PC-3 (cell line): ENCODE results near the gene GPC3. TPM values are rescaled to one million over a fixed set of nuclear protein-coding genes. Genes with fewer than 3 reads are reported as not detected.

Experiments
- ATAC-seq: fragments of 200-7000 bp; cut with Tn5 transposase; 2 replicates; pipeline ENCODE4 v1.9.1; 2020; ENCODE audit warnings: mild to moderate bottlenecking, moderate library complexity
- BruUV-seq: library from RNA; stranded (reverse); fragments of 400-500 nt; replicated peaks from 2 replicates; lab custom pipeline; 2021; lab: Mats Ljungman, UMichigan
- CTCF ChIA-PET: fragments of 300-600 bp; sonication (Branson Sonifier 250); formaldehyde crosslinking; loops from one replicate; lab custom pipeline; 2022; ENCODE audit warnings: antibody characterized with exemption; lab: Charles Lee
- POLR2A ChIA-PET: fragments of 300-600 bp; sonication (Branson Sonifier 250); formaldehyde crosslinking; loops from one replicate; lab custom pipeline; 2022; ENCODE audit warnings: antibody characterized with exemption; ENCODE audit not compliant: unreplicated experiment; lab: Charles Lee
- DNase-seq: peaks from one replicate; pipeline ENCODE4 v3.0.0-alpha.2; 2015
- H2AFZ ChIP-seq: fragments of 300-600 bp; sonication (generic); 2 replicates; pipeline ENCODE4 v1.6.0; 2016; ENCODE audit warnings: antibody characterized with exemption, low read length
- H3F3A ChIP-seq: fragments of 300-600 bp; sonication (generic); one replicate; pipeline ENCODE4 v1.6.0; 2017; ENCODE audit warnings: antibody characterized with exemption, low read length, control low read depth, mild to moderate bottlenecking; ENCODE audit not compliant: unreplicated experiment
- H3K27ac ChIP-seq: fragments of 300-600 bp; sonication (generic); 2 replicates; pipeline ENCODE4 v1.5.1; 2016; ENCODE audit warnings: mild to moderate bottlenecking, low read length
- H3K27me3 ChIP-seq: fragments of 300-600 bp; sonication (generic); 2 replicates; pipeline ENCODE4 v1.6.1; 2016; ENCODE audit warnings: low read length, mixed read lengths
- H3K36me3 ChIP-seq: fragments of 300-600 bp; sonication (generic); 2 replicates; pipeline ENCODE4 v1.6.1; 2016; ENCODE audit warnings: low read depth, mixed run types, low read length, mixed read lengths
- H3K4me1 ChIP-seq: fragments of 300-600 bp; sonication (generic); 2 replicates; pipeline ENCODE4 v1.5.1; 2016; ENCODE audit warnings: low read length; ENCODE audit not compliant: insufficient read depth
- H3K4me2 ChIP-seq: fragments of 300-600 bp; sonication (generic); 2 replicates; pipeline ENCODE4 v1.6.0; 2016; ENCODE audit warnings: low read length
- H3K4me3 ChIP-seq: fragments of 300-600 bp; sonication (generic); 2 replicates; pipeline ENCODE4 v1.5.1; 2016; ENCODE audit warnings: mild to moderate bottlenecking, low read length, mixed read lengths
- H3K79me2 ChIP-seq: fragments of 300-600 bp; sonication (generic); 2 replicates; pipeline ENCODE4 v1.6.1; 2017; ENCODE audit warnings: low read length, mixed read lengths
- H3K9ac ChIP-seq: fragments of 300-600 bp; sonication (generic); 2 replicates; pipeline ENCODE4 v1.6.0; 2016; ENCODE audit warnings: mild to moderate bottlenecking, low read length
- H3K9me2 ChIP-seq: fragments of 300-600 bp; sonication (generic); replicated peaks from 2 replicates; pipeline ENCODE4 v1.6.1; 2016; ENCODE audit warnings: mixed run types, low read length, mixed read lengths
- H3K9me3 ChIP-seq: fragments of 300-600 bp; sonication (generic); 2 replicates; pipeline ENCODE4 v1.6.1; 2016; ENCODE audit warnings: low read length, mixed read lengths
- H4K20me1 ChIP-seq: fragments of 300-600 bp; sonication (generic); 2 replicates; pipeline ENCODE4 v1.6.1; 2016; ENCODE audit warnings: low read length, mixed read lengths
- CTCF ChIP-seq: fragments of 300-600 bp; sonication (generic); conservative IDR thresholded peaks from 2 replicates; pipeline ENCODE4 v1.5.1; 2017; ENCODE audit warnings: antibody characterized with exemption, low read depth, mild to moderate bottlenecking, low read length
- EZH2 ChIP-seq: fragments of 300-600 bp; sonication (generic); IDR thresholded peaks from one replicate; pipeline ENCODE4 v1.6.1; 2017; ENCODE audit warnings: antibody characterized with exemption, mild to moderate bottlenecking, low read length; ENCODE audit not compliant: unreplicated experiment
- EZH2phosphoT487 ChIP-seq: fragments of 300-600 bp; sonication (generic); IDR thresholded peaks from 2 replicates; pipeline ENCODE4 v1.6.1; 2018; ENCODE audit warnings: mild to moderate bottlenecking, antibody characterized with exemption, low read length, borderline replicate concordance
- intact Hi-C: fragments of 100-400 bp; cut with micrococcal nuclease; formaldehyde crosslinking; loops from 2 replicates; pipeline ENCODE4 v1.9.0; 2023
- total RNA-seq: library from RNA; depleted of rRNA; stranded (reverse); fragments of >200 nt; gene quantifications from 2 replicates; pipeline ENCODE4 v1.2.3, GENCODE V29; 2014

The GPC3 gene
- total RNA-seq, 1 experiment from 2014 or later = not detected

- peaks cover 21% of the 10 kb centered on the region for H3K27me3 ChIP-seq
- no peak for ATAC-seq
- H3K79me2 ChIP-seq = no peaks in the 10 kb centered on the region
- no peaks in the 10 kb centered on the region for H3K4me1 ChIP-seq
- H3K9me3 ChIP-seq = no peaks in the 10 kb centered on the region
- TF ChIP-seq CTCF (no peak), EZH2 (no peak), EZH2phosphoT487 (no peak)
- no peak overlapping the region for H2AFZ ChIP-seq
- no peaks in the 10 kb centered on the region for H3K9me2 ChIP-seq
- BruUV-seq = no TSS peak
- H3F3A ChIP-seq = no peaks in the 10 kb centered on the region
- no peak overlapping the region for H3K9ac ChIP-seq
- H3K36me3 ChIP-seq = no peaks in the 10 kb centered on the region
- H3K4me3 ChIP-seq = no peak overlapping the region
- ChIA-PET POLR2A (no interaction called here), CTCF (no interaction called here)
- H3K4me2 ChIP-seq = no peak overlapping the region
- intact Hi-C loops = no loop called here
- H3K27ac ChIP-seq = no peak overlapping the region
- H4K20me1 ChIP-seq = no peaks in the 10 kb centered on the region
- DNase-seq = no peak
Measured at GRCh38 chrX:133989490-133989889, 4.1 kb upstream of the GPC3 start.

GRCh38 chrX:133988010-133988409 lies 2.6 kb upstream of the GPC3 start:
- ATAC-seq (no peak), DNase-seq (no peak)
- no peaks in the 10 kb centered on the region for H3F3A ChIP-seq
- H3K9me2 ChIP-seq = no peaks in the 10 kb centered on the region
- no peak overlapping the region for H3K27ac ChIP-seq
- no TSS peak for BruUV-seq
- no peak overlapping the region for H3K4me2 ChIP-seq
- no peak overlapping the region for H3K9ac ChIP-seq
- no peak overlapping the region for H3K4me3 ChIP-seq
- H3K27me3 ChIP-seq = peaks cover 21% of the 10 kb centered on the region
- H3K4me1 ChIP-seq = no peaks in the 10 kb centered on the region
- CTCF ChIA-PET = no interaction called here
- POLR2A ChIA-PET = no interaction called here
- no peaks in the 10 kb centered on the region for H3K9me3 ChIP-seq
- H3K36me3 ChIP-seq = no peaks in the 10 kb centered on the region
- H2AFZ ChIP-seq = no peak overlapping the region
- no peaks in the 10 kb centered on the region for H3K79me2 ChIP-seq
- TF ChIP-seq EZH2phosphoT487 (no peak), CTCF (no peak), EZH2 (no peak)
- intact Hi-C loops = no loop called here
- no peaks in the 10 kb centered on the region for H4K20me1 ChIP-seq

GRCh38 chrX:133987188-133987587 lies 1.8 kb upstream of the GPC3 start:
- no peaks in the 10 kb centered on the region for H3K79me2 ChIP-seq
- no peak for DNase-seq
- H3K9me2 ChIP-seq = no peaks in the 10 kb centered on the region
- no peak overlapping the region for H3K27ac ChIP-seq
- no peak overlapping the region for H3K4me3 ChIP-seq
- POLR2A ChIA-PET = no interaction called here
- CTCF ChIA-PET = no interaction called here
- ATAC-seq = no peak
- no peak overlapping the region for H3K4me2 ChIP-seq
- H3F3A ChIP-seq = no peaks in the 10 kb centered on the region
- H3K9ac ChIP-seq = no peak overlapping the region
- no peaks in the 10 kb centered on the region for H3K4me1 ChIP-seq
- no TSS peak for BruUV-seq
- no peaks in the 10 kb centered on the region for H3K36me3 ChIP-seq
- H4K20me1 ChIP-seq = no peaks in the 10 kb centered on the region
- TF ChIP-seq EZH2 = no peak
- no peak for TF ChIP-seq CTCF
- no peak for TF ChIP-seq EZH2phosphoT487
- H2AFZ ChIP-seq = no peak overlapping the region
- intact Hi-C loops = no loop called here
- H3K9me3 ChIP-seq = no peaks in the 10 kb centered on the region
- peaks cover 21% of the 10 kb centered on the region for H3K27me3 ChIP-seq
